GM21619 (cell line): Measurements from ENCODE around the gene PIK3CA.

Experiments used
- ATAC-seq: cut with Tn5 transposase; IDR thresholded peaks from one replicate; pipeline ENCODE4 v1.9.1; 2021; ENCODE audit not compliant: unreplicated experiment

The PIK3CA gene

GRCh38 chr3:179156775-179157174 lies 8.6 kb downstream of the PIK3CA start:
- no peak for ATAC-seq

- peak; percentile 71 for ATAC-seq
These were observed 10.3 kb downstream of the PIK3CA start for GRCh38 chr3:179158336-179159039.

GRCh38 chr3:179163503-179163902 lies 15.3 kb downstream of the PIK3CA start:
- ATAC-seq, result no peak

- ATAC-seq, result no peak
These were observed 16.7 kb downstream of the PIK3CA start for GRCh38 chr3:179164857-179165256.

GRCh38 chr3:179166561-179167201 lies 18.5 kb downstream of the PIK3CA start:
- ATAC-seq, result no peak

- ATAC-seq, result no peak
These were observed 20.8 kb downstream of the PIK3CA start for GRCh38 chr3:179168918-179169317.

GRCh38 chr3:179172546-179172945 lies 24.4 kb downstream of the PIK3CA start:
- ATAC-seq, result no peak

- no peak for ATAC-seq
These were observed 26.2 kb downstream of the PIK3CA start for GRCh38 chr3:179174316-179174715.

- ATAC-seq, result no peak
These were observed 26.7 kb downstream of the PIK3CA start for GRCh38 chr3:179174898-179175297.

GRCh38 chr3:179175358-179175757 lies 27.2 kb downstream of the PIK3CA start:
- ATAC-seq, result no peak

- ATAC-seq, result no peak
These were observed 29.5 kb downstream of the PIK3CA start for GRCh38 chr3:179177611-179178010.

GRCh38 chr3:179179256-179179655 lies 31.1 kb downstream of the PIK3CA start:
- no peak for ATAC-seq

- peak; percentile 32 for ATAC-seq
These were observed 32.0 kb downstream of the PIK3CA start for GRCh38 chr3:179179979-179180759.

- ATAC-seq, result peak; percentile 69
These were observed 32.9 kb downstream of the PIK3CA start for GRCh38 chr3:179181021-179181472.

GRCh38 chr3:179181993-179182551 lies 33.9 kb downstream of the PIK3CA start:
- ATAC-seq, result no peak

- ATAC-seq, result no peak
These were observed 34.7 kb downstream of the PIK3CA start for GRCh38 chr3:179182902-179183301.

- no peak for ATAC-seq
These were observed 36.7 kb downstream of the PIK3CA start for GRCh38 chr3:179184826-179185225.

- ATAC-seq, result no peak
These were observed 38.3 kb downstream of the PIK3CA start for GRCh38 chr3:179186426-179186825.

GRCh38 chr3:179189759-179190158 lies 41.6 kb downstream of the PIK3CA start:
- ATAC-seq, result no peak

GRCh38 chr3:179190581-179190980 lies 42.4 kb downstream of the PIK3CA start:
- ATAC-seq, result no peak

GRCh38 chr3:179192542-179192941 lies 44.4 kb downstream of the PIK3CA start:
- no peak for ATAC-seq
